B cell (primary cell): ENCODE data around the gene NHS. TPM values are rescaled to one million over a fixed set of nuclear protein-coding genes. Genes with fewer than 3 reads are reported as not detected.

Experiments
- ATAC-seq: fragments of 200-7000 bp; cut with Tn5 transposase; one replicate; pipeline ENCODE4 v1.10.0; 2021; ENCODE audit warnings: low read depth, mild to moderate bottlenecking, moderate number of reproducible peaks, moderate library complexity
- CTCF ChIA-PET: fragments of 350-600 bp; sonication (Branson Sonifier 250); formaldehyde crosslinking; loops from one replicate; lab custom pipeline; 2021; ENCODE audit warnings: antibody characterized with exemption, inconsistent platforms; lab: Charles Lee
- POLR2A ChIA-PET: fragments of 350-600 bp; sonication (Branson Sonifier 250); formaldehyde crosslinking; loops from one replicate; lab custom pipeline; 2021; ENCODE audit warnings: antibody characterized with exemption; lab: Charles Lee
- DNase-seq: peaks from one replicate; pipeline ENCODE4 v3.0.0; 2013
- H2AFZ ChIP-seq: 2 replicates; pipeline ENCODE4 v1.6.1; 2012; ENCODE audit warnings: mild to moderate bottlenecking, low read depth, low read length; ENCODE audit not compliant: insufficient read depth, poor library complexity, severe bottlenecking
- H3K27ac ChIP-seq, 2 donors: 1 replicate in 1 of 2; 2 replicates in 1 of 2; pipeline ENCODE4 v1.5.1; 2012 to 2013; ENCODE audit warnings: low read length in 2 of 2, mild to moderate bottlenecking in 2 of 2, moderate library complexity in 1 of 2
- H3K27me3 ChIP-seq, 4 experiments: fragments of 200-600 bp in 1 of 4; sonication (generic) in 1 of 4; replicated peaks in 1 of 4; 1 replicate in 2 of 4; 2 replicates in 2 of 4; pipeline versions ENCODE4 v1.6.1 to v1.7.0; 2013 to 2016; ENCODE audit warnings: low read length in 3 of 4, mild to moderate bottlenecking in 2 of 4, mixed read lengths in 1 of 4, moderate library complexity in 1 of 4; ENCODE audit not compliant: insufficient read depth in 4 of 4, control insufficient read depth in 3 of 4; ENCODE audit errors: control extremely low read depth in 1 of 4
- H3K36me3 ChIP-seq, 2 experiments: replicated peaks in 1 of 2; 1 replicate in 1 of 2; 2 replicates in 1 of 2; pipeline versions ENCODE4 v1.6.1 to v1.7.1; 2013; ENCODE audit warnings: low read length in 1 of 2; ENCODE audit not compliant: insufficient read depth in 2 of 2, control insufficient read depth in 1 of 2; ENCODE audit errors: control extremely low read depth in 1 of 2, extremely low read depth in 1 of 2
- H3K4me1 ChIP-seq, 2 donors: fragments of 200-600 bp in 1 of 2; sonication (generic) in 1 of 2; 1 replicate in 1 of 2; 2 replicates in 1 of 2; pipeline versions ENCODE4 v1.5.1 to v1.6.1; 2013 to 2017; ENCODE audit warnings: low read length in 2 of 2; ENCODE audit not compliant: control insufficient read depth in 2 of 2, insufficient read depth in 2 of 2
- H3K4me2 ChIP-seq: replicated peaks from 2 replicates; pipeline ENCODE3; 2012; ENCODE audit warnings: mild to moderate bottlenecking, low read depth, low read length; ENCODE audit not compliant: poor library complexity, severe bottlenecking
- H3K4me3 ChIP-seq, 5 experiments: fragments of 200-600 bp in 1 of 5; sonication (generic) in 1 of 5; 1 replicate in 3 of 5; 2 replicates in 2 of 5; pipeline versions ENCODE4 v1.5.1 to v1.7.0; 2011 to 2016; ENCODE audit warnings: low read length in 4 of 5, mild to moderate bottlenecking in 4 of 5, low read depth in 2 of 5, control low read depth in 1 of 5, moderate library complexity in 1 of 5; ENCODE audit not compliant: insufficient read depth in 1 of 5; ENCODE audit errors: control extremely low read depth in 1 of 5, extremely low read depth in 1 of 5
- H3K79me2 ChIP-seq: fragments of 200-600 bp; sonication (generic); one replicate; pipeline ENCODE4 v1.6.0; 2016; ENCODE audit warnings: low read length; ENCODE audit not compliant: control insufficient read depth, insufficient read depth
- H3K9ac ChIP-seq: fragments of 200-600 bp; sonication (generic); 2 replicates; pipeline ENCODE4 v1.6.1; 2017; ENCODE audit warnings: mild to moderate bottlenecking, low read length, moderate library complexity
- H3K9me3 ChIP-seq, 3 donors: one replicate each; pipeline versions ENCODE4 v1.6.1 to v1.7.1; 2013; ENCODE audit warnings: low read length in 2 of 3; ENCODE audit not compliant: control insufficient read depth in 2 of 3, insufficient read depth in 1 of 3; ENCODE audit errors: control extremely low read depth in 1 of 3
- H4K20me1 ChIP-seq: 2 replicates; pipeline ENCODE4 v1.6.0; 2012; ENCODE audit warnings: mild to moderate bottlenecking, low read length; ENCODE audit not compliant: insufficient read depth, control insufficient read depth, poor library complexity, severe bottlenecking
- H3K27ac Mint-ChIP-seq: one replicate; pipeline ENCODE4 v1.8.0; 2021; ENCODE audit warnings: mixed read lengths
- H3K27me3 Mint-ChIP-seq: one replicate; pipeline ENCODE4 v1.8.0; 2021; ENCODE audit warnings: mixed read lengths
- H3K4me1 Mint-ChIP-seq: one replicate; pipeline ENCODE4 v1.8.0; 2021; ENCODE audit warnings: mixed read lengths
- H3K4me3 Mint-ChIP-seq: one replicate; pipeline ENCODE4 v1.8.0; 2021; ENCODE audit warnings: mixed read lengths
- H3K9me3 Mint-ChIP-seq: one replicate; pipeline ENCODE4 v1.8.0; 2022; ENCODE audit warnings: mixed read lengths; ENCODE audit not compliant: insufficient read depth
- EZH2 ChIP-seq: IDR thresholded peaks from 2 replicates; pipeline ENCODE4 v1.6.1; 2012; ENCODE audit warnings: borderline replicate concordance, low read depth, mild to moderate bottlenecking, moderate library complexity, low read length; ENCODE audit not compliant: insufficient read depth, poor library complexity, severe bottlenecking
- WGBS: methylation state at CpG from one replicate; pipeline ENCODE4 v1.1.5; 2013; ENCODE audit warnings: missing lambda C conversion rate; ENCODE audit not compliant: insufficient coverage; 5-methylcytosine and 5-hydroxymethylcytosine counted together
- intact Hi-C: fragments of 100-400 bp; cut with micrococcal nuclease; formaldehyde crosslinking; loops from one replicate; pipeline ENCODE4 v1.10.0; 2022
- polyA plus RNA-seq: library from polyadenylated mRNA; depleted of rRNA; stranded (reverse); fragments of >200 nt; gene quantifications from 2 replicates; pipeline ENCODE4 v1.2.3, GENCODE V29; 2012
- total RNA-seq, 2 donors: library from RNA; stranded (reverse); fragments of 120-200 nt in 1 of 2; gene quantifications; 1 replicate in 1 of 2; 2 replicates in 1 of 2; pipeline versions ENCODE4 v1.2.3 to v1.2.4, GENCODE V29; 2013 to 2022
- TF ChIP-seq, protein P1 (sequence below): fragments of 200-600 bp; IDR thresholded peaks from one replicate; pipeline ENCODE4 v1.8.0; 2022; ENCODE audit warnings: antibody characterized with exemption, mild to moderate bottlenecking

Gene NHS
- total and polyA plus RNA-seq, 2 donors (not counting 1 experiment from before 2014, with no cell fraction given), result not detected

DNA sequence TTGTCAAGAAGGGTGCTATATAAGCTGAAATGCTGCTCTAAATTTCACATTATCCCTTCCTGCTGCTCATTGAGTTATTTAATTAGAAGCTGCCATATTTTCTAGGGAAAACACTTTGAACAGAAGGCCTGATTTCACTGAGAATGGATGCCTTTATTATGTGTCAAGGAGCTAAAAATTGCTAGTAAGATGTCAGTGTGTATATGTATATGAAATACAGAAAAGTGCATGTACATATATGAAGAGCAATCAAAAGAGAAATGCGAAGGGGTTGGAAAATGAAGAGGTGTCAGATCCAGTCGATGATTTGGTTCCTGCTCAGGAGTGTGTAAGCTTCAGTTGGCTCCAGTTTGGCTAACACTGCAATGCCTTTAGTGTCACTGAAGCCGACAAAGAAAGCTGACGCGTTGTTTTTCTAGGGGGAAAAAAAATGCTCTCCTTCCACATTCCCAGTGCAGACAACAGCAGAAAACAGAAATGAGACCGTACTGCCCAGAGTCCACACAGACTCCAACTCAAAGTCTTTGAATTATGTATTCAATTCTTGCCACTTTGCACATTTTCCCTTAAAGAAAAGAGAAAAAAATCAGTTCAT lies 154.2 kb downstream of the NHS start:
- Histone ChIP-seq H3K4me1 (no peaks in the 10 kb centered on the region), H3K79me2 (no peaks in the 10 kb centered on the region), H3K36me3 (no peaks in the 10 kb centered on the region), H2AFZ (no peak overlapping the region), H4K20me1 (no peaks in the 10 kb centered on the region), H3K4me2 (no peak overlapping the region), H3K9me3 (no peaks in the 10 kb centered on the region), H3K27ac (no peak overlapping the region), H3K4me3 (no peak overlapping the region), H3K9ac (no peak overlapping the region), H3K27me3 (no peaks in the 10 kb centered on the region)
- intact Hi-C loops, result no loop called here
- no peak overlapping the region for H3K4me3 Mint-ChIP-seq
- H3K27ac Mint-ChIP-seq, result no peak overlapping the region
- H3K4me1 Mint-ChIP-seq, result no peaks in the 10 kb centered on the region
- no peaks in the 10 kb centered on the region for H3K9me3 Mint-ChIP-seq
- no peak for TF ChIP-seq EZH2
- WGBS, result 100% methylated on average over 1 of the region's 6 CpGs
- ATAC-seq, result no peak
- H3K27me3 Mint-ChIP-seq, result no peaks in the 10 kb centered on the region
- ChIA-PET POLR2A (no interaction called here), CTCF (no interaction called here)
- no peak for DNase-seq

DNA sequence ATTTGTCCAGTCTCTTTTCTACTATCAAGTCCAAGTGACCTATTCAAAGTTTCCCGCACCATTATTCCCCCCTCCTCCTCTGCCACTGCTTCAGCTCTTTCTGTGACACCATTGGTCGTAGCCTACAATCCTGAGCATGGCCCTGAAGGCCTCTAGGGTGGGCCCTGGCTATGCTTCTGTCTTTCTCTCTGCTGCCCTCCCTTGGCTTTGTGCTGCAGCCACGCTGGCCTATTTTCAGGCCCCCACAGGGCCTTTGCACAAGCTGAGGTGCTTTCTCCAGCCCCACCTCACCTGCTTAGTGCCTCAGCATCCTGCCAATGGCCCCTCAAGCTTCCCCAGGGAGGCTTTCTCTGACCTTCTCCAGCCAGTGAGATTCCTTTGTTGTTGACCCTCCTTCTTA lies 156.5 kb downstream of the NHS start:
- H3K27ac ChIP-seq, result no peak overlapping the region
- no peak overlapping the region for H3K4me3 ChIP-seq
- H3K9me3 ChIP-seq, result no peaks in the 10 kb centered on the region
- ChIA-PET POLR2A (no interaction called here), CTCF (no interaction called here)
- WGBS, result 84% methylated on average over 3 of the region's 3 CpGs
- DNase-seq (no peak), ATAC-seq (no peak)
- TF ChIP-seq, protein P1, sequence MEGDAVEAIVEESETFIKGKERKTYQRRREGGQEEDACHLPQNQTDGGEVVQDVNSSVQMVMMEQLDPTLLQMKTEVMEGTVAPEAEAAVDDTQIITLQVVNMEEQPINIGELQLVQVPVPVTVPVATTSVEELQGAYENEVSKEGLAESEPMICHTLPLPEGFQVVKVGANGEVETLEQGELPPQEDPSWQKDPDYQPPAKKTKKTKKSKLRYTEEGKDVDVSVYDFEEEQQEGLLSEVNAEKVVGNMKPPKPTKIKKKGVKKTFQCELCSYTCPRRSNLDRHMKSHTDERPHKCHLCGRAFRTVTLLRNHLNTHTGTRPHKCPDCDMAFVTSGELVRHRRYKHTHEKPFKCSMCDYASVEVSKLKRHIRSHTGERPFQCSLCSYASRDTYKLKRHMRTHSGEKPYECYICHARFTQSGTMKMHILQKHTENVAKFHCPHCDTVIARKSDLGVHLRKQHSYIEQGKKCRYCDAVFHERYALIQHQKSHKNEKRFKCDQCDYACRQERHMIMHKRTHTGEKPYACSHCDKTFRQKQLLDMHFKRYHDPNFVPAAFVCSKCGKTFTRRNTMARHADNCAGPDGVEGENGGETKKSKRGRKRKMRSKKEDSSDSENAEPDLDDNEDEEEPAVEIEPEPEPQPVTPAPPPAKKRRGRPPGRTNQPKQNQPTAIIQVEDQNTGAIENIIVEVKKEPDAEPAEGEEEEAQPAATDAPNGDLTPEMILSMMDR, result no peak
- no peak for TF ChIP-seq EZH2
- no peaks in the 10 kb centered on the region for H3K79me2 ChIP-seq
- no peak overlapping the region for H3K4me2 ChIP-seq
- H3K36me3 ChIP-seq, result no peaks in the 10 kb centered on the region
- no peak overlapping the region for H3K27ac Mint-ChIP-seq
- no peak overlapping the region for H3K9ac ChIP-seq
- no peaks in the 10 kb centered on the region for H3K4me1 Mint-ChIP-seq
- no peaks in the 10 kb centered on the region for H3K27me3 ChIP-seq
- intact Hi-C loops, result no loop called here
- no peak overlapping the region for H2AFZ ChIP-seq
- H4K20me1 ChIP-seq, result no peaks in the 10 kb centered on the region
- no peaks in the 10 kb centered on the region for H3K27me3 Mint-ChIP-seq
- no peaks in the 10 kb centered on the region for H3K9me3 Mint-ChIP-seq
- no peak overlapping the region for H3K4me3 Mint-ChIP-seq
- H3K4me1 ChIP-seq, result no peaks in the 10 kb centered on the region
